Adrenal gland (tissue), 5 donors: Measurements from ENCODE around the gene LRRC59.

ENCODE experiments used
- POLR2A ChIP-seq, 2 donors: fragments of 450-650 bp; IDR thresholded peaks; one replicate each; pipeline ENCODE4 v1.6.1; 2017; ENCODE audit warnings: antibody characterized with exemption in 2 of 2, mild to moderate bottlenecking in 2 of 2, moderate library complexity in 1 of 2
- TF ChIP-seq, protein P1 (sequence below), 6 experiments: fragments of 450-650 bp in 4 of 6; fragments of 200-600 bp in 2 of 6; sonication (generic) in 1 of 6; IDR thresholded peaks; 1 replicate in 5 of 6; 2 replicates in 1 of 6; pipeline versions ENCODE4 v1.5.1 to v1.8.0; 2016 to 2021; ENCODE audit warnings: antibody characterized with exemption in 6 of 6, mild to moderate bottlenecking in 2 of 6, moderate library complexity in 1 of 6
- donor health status: DM: no; HTN: no; CAD: no.

DNA sequence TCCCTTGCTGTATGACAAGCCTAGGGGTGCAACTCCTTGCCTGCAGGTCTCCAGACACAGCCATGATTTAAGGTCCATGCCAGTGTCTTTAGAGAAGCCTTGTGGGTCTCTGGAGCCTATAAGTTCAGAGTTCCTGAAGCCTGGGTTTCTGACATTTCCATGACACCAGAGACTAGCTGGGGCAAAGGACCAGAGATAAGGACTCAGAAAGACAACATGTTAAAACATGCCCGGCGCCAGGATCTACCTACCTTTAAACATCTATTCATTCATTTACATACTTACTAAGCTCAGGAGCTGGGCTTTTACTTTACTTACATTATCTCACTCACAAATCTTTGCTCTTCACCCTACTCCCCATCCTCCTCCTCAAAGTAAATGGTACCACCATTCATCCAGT is 25.8 kb downstream of the LRRC59 start:
- TF ChIP-seq, protein P1, sequence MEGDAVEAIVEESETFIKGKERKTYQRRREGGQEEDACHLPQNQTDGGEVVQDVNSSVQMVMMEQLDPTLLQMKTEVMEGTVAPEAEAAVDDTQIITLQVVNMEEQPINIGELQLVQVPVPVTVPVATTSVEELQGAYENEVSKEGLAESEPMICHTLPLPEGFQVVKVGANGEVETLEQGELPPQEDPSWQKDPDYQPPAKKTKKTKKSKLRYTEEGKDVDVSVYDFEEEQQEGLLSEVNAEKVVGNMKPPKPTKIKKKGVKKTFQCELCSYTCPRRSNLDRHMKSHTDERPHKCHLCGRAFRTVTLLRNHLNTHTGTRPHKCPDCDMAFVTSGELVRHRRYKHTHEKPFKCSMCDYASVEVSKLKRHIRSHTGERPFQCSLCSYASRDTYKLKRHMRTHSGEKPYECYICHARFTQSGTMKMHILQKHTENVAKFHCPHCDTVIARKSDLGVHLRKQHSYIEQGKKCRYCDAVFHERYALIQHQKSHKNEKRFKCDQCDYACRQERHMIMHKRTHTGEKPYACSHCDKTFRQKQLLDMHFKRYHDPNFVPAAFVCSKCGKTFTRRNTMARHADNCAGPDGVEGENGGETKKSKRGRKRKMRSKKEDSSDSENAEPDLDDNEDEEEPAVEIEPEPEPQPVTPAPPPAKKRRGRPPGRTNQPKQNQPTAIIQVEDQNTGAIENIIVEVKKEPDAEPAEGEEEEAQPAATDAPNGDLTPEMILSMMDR (IDR thresholded peaks at IDR 0.05): no peak
- TF ChIP-seq POLR2A (IDR thresholded peaks at IDR 0.05): no peak
